HG03354 (cell line): Measurements from ENCODE around the gene AK9.
"Not testable (repeated sequence)": the region's sequence is repeated elsewhere in the genome, so short reads cannot be mapped to it uniquely, and the experiment has no call there.

Experiments used
- ATAC-seq: cut with Tn5 transposase; IDR thresholded peaks from one replicate; pipeline ENCODE4 v1.9.1; 2021; ENCODE audit warnings: mild to moderate bottlenecking; ENCODE audit not compliant: unreplicated experiment, poor library complexity, severe bottlenecking

AK9 gene

GRCh38 chr6:109690737-109691621 lies at the start of gene AK9, which contains the start of gene FIG4:
TSS of gene AK9 (minus strand) at chr6:109691202. CDS start at chr6:109675745, 15,457 bp downstream.
TSS of gene FIG4 (plus strand) at chr6:109691296. CDS start at chr6:109691436, 140 bp downstream.
- ATAC-seq = peak; percentile 94

- no peak for ATAC-seq
Observed at GRCh38 chr6:109740787-109741186, 49.8 kb upstream of the AK9 start.

GRCh38 chr6:109739686-109740085 lies 48.7 kb upstream of the AK9 start:
- no peak for ATAC-seq

GRCh38 chr6:109738667-109739066 lies 47.7 kb upstream of the AK9 start:
- no peak for ATAC-seq

- ATAC-seq = no peak
Observed at GRCh38 chr6:109738255-109738654, 47.3 kb upstream of the AK9 start.

- ATAC-seq = no peak
Observed at GRCh38 chr6:109736273-109737025, 45.4 kb upstream of the AK9 start.

- not testable (repeated sequence) for ATAC-seq
Observed at GRCh38 chr6:109725250-109725649, 34.2 kb upstream of the AK9 start.

- no peak for ATAC-seq
Observed at GRCh38 chr6:109722564-109723254, 31.7 kb upstream of the AK9 start.

- ATAC-seq = no peak
Observed at GRCh38 chr6:109722011-109722410, 31.0 kb upstream of the AK9 start.

GRCh38 chr6:109720311-109720710 lies 29.3 kb upstream of the AK9 start:
- ATAC-seq = no peak

- ATAC-seq = no peak
Observed at GRCh38 chr6:109718991-109719390, 28.0 kb upstream of the AK9 start.

- ATAC-seq = no peak
Observed at GRCh38 chr6:109717971-109718370, 27.0 kb upstream of the AK9 start.

GRCh38 chr6:109715616-109716015 lies 24.6 kb upstream of the AK9 start:
- ATAC-seq = no peak

- ATAC-seq = no peak
Observed at GRCh38 chr6:109714611-109715010, 23.6 kb upstream of the AK9 start.

- no peak for ATAC-seq
Observed at GRCh38 chr6:109714166-109714565, 23.2 kb upstream of the AK9 start.

GRCh38 chr6:109713097-109713496 lies 22.1 kb upstream of the AK9 start:
- no peak for ATAC-seq

- ATAC-seq = not testable (repeated sequence)
Observed at GRCh38 chr6:109708099-109708498, 17.1 kb upstream of the AK9 start.

- ATAC-seq = no peak
Observed at GRCh38 chr6:109706513-109706912, 15.5 kb upstream of the AK9 start.

GRCh38 chr6:109705258-109705657 lies 14.3 kb upstream of the AK9 start:
- ATAC-seq = peak; percentile 96

GRCh38 chr6:109702791-109703190 lies 11.8 kb upstream of the AK9 start:
- ATAC-seq = no peak
